ENCODE results near the gene LARGE1.

DNA sequence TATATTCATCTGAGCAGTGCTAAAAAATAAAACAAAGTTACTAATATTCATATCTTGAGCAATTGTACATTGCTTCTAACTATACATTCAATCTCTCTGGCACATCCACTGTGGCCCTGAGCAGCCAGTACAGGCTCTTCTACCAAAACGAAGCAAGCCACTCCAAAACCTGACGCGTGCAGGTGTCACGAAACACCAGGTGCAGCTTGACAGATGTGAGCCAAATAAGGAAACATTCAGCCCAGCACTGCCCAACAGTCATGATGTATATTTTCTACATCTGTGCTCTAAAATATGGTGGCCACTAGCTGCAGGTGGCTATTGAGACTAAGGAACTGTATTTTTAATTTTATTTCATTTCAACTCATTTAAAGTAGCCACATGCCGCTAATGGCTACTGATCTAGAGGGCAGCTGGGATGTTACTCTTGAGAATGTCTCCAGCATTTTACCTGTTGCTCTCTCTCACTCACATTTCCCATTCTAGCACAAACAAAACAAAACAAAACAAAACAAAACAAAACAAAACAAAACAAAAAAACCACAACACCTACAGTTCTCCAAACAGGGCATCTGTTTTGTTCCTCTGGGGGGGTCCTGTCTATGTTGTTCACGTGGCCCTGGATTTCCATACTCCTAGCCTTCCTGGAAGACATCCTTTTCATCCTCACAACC is 77.7 kb downstream of the LARGE1 start:
- TF ChIP-seq POLR2AphosphoS5 (IDR thresholded peaks at IDR 0.05; ENCODE audit: low read depth, low read length), result no peak
- no peak for TF ChIP-seq SIN3A (IDR thresholded peaks at IDR 0.05; ENCODE audit: borderline replicate concordance, insufficient read depth, low read length)
- no peak for TF ChIP-seq REST (IDR thresholded peaks at IDR 0.05; ENCODE audit: insufficient read depth in 1 of 2, low read depth in 2 of 2, low read length in 2 of 2)
- TF ChIP-seq TAF1 (IDR thresholded peaks at IDR 0.05; ENCODE audit: borderline replicate concordance, insufficient read depth, low read length), result no peak
